NCI-H82 (cell line): ENCODE results near the gene GABARAPL1.
A peak's percentile ranks its signal among the peaks of the same experiment; 100 is the strongest.
"Not testable (repeated sequence)": the region's sequence is repeated elsewhere in the genome, so short reads cannot be mapped to it uniquely, and the experiment has no call there.

Source experiments
- DNase-seq: peaks from one replicate; lab custom pipeline; 2025; lab: John Stamatoyannopoulos, UW

GABARAPL1 gene

GRCh38 chr12:10212739-10213131 is at the start of gene GABARAPL1:
Gene GABARAPL1 (plus strand): TSS chr12:10212877. CDS start chr12:10213130, 253 bp downstream.
- DNase-seq: peak; percentile 87

DNA sequence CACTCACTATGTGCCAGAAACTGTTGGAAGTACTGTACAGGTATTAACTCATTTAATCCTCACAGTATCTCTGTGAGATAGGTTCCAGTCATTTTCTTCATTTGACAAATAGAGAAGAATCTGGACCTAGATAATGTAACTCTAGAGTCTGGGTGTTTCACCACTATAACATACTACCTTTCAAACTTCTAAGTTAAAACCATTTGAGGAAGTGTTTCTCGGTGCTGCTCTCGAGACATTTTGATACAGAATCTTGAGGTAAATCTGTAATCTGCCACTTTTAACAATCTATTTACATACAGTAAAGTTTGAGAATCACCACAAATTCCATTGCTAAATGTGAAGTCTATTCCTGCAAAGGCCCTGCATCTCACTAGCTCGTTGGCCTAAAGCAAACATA is 49.6 kb upstream of the GABARAPL1 start:
- no peak for DNase-seq

- DNase-seq: no peak
Observed at GRCh38 chr12:10165421-10165820, 47.3 kb upstream of the GABARAPL1 start.

- DNase-seq: peak; percentile 19
Observed at GRCh38 chr12:10167599-10167998, 45.1 kb upstream of the GABARAPL1 start.

DNA sequence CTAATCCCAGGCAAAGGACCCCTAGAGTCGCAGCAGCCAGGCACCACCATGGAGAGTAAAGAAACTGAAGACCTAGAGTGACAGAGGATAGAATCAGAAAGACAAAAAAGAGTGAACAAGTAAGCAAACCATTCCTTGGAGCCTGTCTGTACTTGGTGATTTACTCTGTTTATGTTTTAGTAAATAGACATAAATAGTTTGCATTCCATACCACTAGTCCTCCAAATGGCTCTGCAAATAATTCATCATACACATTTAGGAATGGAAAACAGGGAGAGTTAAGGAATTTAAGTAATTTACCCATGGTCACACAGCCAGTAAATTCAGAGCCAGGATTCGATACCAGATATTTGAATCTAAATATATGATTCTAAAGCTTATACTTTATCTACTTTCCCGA is 43.6 kb upstream of the GABARAPL1 start:
- no peak for DNase-seq

DNA sequence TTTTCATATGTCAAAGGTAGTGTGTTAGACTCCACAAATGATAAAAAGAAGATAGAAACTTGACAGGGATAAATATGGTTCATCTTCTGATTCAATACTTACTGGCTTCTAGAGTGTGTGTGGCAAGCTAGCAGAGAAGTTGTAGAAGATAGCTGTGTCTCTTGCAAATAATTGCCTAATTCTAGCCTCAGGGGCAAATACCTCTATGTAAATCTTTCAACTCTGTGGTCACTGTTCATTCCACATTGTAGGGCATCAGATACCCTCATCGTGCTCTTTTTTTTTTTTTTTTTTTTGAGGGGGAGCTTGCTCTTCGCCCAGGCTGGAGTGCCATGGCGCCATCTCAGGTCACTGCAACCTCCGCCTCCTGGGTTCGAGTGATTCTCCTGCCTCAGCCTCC is 42.5 kb upstream of the GABARAPL1 start:
- DNase-seq: no peak

- no peak for DNase-seq
Observed at GRCh38 chr12:10171973-10172728, 40.5 kb upstream of the GABARAPL1 start, which contains the start of gene OLR1. Gene OLR1 (minus strand): TSS chr12:10172132. CDS start chr12:10172077, 55 bp downstream.

GRCh38 chr12:10174986-10175614 is 37.6 kb upstream of the GABARAPL1 start:
- no peak for DNase-seq

DNA sequence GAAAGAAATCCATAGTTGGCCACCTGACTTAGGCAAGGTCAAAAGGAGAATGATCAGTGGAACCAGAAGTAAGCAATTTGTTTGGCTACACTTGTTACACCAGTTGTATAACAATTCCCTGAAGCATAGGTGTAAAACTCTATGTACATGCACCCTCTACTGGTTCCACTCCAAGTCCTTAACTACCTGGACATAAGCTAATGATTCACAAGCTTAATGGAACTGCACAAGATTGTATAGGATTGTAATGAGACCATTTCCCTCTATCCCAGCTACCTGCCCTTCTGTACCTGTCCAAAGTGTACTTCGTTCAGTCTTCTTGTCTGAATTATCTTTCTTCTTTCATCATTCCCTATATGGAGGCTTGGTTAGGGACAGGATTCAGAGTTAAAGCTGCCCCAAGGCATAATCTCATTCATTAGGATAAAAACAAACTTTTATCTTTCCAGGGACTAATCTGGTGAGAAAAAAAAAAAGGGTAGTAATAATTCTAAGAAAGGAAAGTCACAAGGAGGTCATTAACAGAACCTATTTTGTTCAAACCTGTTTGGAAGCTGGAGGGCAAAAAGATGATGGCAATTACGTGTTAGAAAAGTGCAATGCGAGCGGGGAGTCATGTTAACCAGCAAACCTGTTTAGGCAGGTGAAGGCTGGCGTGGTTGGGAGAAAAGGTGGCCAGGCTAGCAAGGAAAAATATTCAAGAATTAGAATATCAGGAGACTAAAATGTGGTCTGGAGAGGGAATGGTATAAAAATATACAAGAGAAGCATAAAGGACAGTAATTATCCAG is 36.6 kb upstream of the GABARAPL1 start:
- no peak for DNase-seq

GRCh38 chr12:10178821-10179220 is 33.9 kb upstream of the GABARAPL1 start, which contains the start of gene TMEM52B:
Gene TMEM52B (plus strand): TSS chr12:10179032. CDS start chr12:10179575, 543 bp downstream.
- DNase-seq: no peak

DNA sequence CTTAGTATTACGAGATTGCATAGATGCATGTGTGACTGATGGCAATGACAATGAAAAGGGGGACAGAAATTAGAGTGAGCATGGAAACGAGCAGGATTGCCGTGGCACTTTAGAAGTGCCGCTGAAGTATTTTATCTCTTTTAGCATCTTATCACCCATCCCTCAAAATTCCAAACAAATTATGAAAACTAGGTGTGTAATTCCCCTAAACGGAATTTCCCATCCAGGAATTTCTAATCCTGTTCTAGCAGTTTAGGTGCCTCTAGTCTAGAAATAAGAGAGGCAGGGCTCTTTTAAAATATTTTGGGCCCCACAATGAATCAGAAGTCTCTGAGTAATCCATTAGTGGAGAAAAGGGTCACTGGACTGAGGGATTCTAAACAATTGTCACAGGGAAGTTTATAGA is 32.9 kb upstream of the GABARAPL1 start:
- no peak for DNase-seq

DNA sequence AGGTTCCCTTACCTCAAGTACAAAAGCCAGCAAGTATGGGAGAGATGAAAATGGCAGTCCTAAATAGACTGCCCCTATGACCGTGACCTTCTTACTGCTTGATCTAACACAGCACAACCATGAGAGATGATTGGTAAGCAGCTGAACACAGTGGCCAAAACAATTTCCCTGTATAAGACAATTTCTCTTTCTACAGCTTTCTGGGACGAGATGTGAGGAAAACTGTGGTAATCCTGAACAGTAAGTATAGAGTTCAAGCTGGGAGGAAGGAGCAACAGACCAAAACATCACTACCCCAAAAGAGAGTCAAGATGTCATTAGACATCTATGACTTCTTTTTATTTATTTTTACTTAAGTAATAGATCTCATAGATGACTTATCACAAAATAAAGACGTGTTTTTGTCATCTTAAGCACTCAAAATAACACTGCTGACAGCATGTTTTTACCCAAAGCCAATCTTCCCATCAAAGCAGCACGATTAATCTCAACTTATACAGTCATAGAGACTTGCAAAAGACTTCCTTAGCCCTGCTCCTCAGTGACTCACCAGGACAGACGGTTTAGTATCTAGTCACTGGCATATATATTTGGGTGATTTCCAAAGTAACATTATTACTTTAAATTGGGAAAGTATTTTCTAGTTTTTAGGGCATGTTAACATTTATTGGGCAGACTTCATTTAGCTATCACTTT is 30.2 kb upstream of the GABARAPL1 start:
- no peak for DNase-seq

- peak; percentile 55 for DNase-seq
Observed at GRCh38 chr12:10184261-10184843, 28.3 kb upstream of the GABARAPL1 start.

- no peak for DNase-seq
Observed at GRCh38 chr12:10186299-10186698, 26.4 kb upstream of the GABARAPL1 start.

- DNase-seq: not testable (repeated sequence)
Observed at GRCh38 chr12:10186958-10187357, 25.7 kb upstream of the GABARAPL1 start.

DNA sequence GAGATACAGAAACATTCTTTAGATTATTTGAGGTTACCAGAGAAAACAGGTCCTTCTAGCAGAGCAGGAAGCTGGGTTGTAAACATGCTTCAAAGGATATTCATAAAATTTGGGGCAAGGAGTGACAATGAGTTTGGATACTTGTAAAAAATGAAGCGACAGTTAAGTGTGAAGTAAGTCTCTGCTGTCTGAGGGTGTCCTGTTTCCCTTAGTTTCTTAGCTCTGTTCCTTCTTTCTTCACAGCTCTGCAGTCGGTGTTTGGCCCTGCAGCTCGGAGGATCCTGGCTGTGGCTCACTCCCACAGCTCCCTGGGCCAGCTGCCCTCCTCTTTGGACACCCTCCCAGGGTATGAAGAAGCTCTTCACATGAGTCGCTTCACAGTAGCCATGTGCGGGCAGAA is 23.0 kb upstream of the GABARAPL1 start:
- no peak for DNase-seq

- DNase-seq: peak; percentile 81
Observed at GRCh38 chr12:10190558-10191388, 21.9 kb upstream of the GABARAPL1 start.

DNA sequence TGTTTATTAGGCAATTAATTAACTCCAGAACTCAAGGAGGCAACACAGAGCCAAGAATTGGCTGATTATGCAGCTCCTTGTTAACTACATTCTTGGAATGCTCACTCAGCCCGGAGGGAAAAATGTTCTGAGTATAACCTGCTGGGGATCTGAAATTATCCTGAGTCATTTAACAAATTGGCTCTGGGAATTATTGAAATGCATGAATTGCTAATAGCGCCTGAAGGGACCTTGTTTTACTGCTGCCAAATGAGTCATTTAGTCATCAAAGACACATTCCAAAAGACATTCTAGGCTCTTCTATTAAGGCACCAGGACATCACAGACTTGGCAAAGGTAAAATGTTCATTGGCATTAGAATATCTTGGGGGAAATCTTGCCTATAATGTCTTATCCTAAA is 20.8 kb upstream of the GABARAPL1 start:
- no peak for DNase-seq

DNA sequence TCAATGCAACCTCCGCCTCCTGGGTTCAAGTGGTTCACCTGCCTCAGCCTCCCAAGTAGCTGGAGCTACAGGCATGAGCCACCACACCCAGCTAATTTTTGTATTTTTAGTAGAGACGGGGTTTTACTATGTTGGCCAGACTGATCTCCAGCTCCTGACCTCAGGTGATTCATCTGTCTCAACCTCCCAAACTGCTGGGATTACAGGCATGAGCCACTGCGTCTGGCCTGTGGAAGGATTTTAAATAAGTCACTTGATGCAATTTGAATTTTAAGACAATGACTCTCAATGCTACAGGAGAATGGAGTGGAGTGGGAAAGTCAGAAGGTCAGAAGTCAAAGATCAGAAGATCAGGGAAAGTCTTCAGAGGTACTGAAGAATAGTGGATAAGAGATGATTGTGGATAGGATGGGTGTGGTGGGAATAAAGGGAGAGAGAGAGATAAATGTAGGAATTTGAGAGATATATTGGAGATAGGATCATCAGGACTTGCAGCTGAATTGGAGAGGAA is 18.5 kb upstream of the GABARAPL1 start:
- DNase-seq: no peak

DNA sequence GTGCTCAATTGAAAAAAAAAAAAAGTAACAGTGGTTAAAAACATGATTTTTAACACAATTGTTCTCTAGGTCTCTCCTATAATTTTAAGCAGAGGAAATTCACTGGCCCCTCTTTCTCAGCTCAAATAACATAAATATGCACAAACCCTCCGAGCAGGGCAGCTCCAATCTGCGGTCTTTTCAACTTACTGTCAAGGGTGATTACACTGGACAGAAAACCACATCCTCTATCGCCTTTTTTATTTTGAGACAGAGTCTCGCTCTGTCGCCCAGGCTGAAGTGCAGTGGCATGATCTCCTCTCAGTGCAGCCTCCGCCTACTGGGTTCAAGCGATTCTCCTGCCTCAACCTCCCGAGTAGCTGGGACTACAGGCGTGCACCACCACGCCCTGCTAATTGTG is 16.5 kb upstream of the GABARAPL1 start:
- no peak for DNase-seq
